Activated CD8-positive, alpha-beta memory T cell treated with anti-CD3 and anti-CD28 coated beads for 36 hours (primary cell): Measurements from ENCODE around the gene STX5. TPM values are rescaled to one million over a fixed set of nuclear protein-coding genes. Genes with fewer than 3 reads are reported as not detected.
"Not testable (repeated sequence)": the region's sequence is repeated elsewhere in the genome, so short reads cannot be mapped to it uniquely, and the experiment has no call there.

Source experiments
- CTCF ChIA-PET: fragments of 350-600 bp; sonication (Branson Sonifier 250); formaldehyde crosslinking; loops from one replicate; lab custom pipeline; 2021; ENCODE audit warnings: antibody characterized with exemption; lab: Charles Lee
- POLR2A ChIA-PET: fragments of 350-600 bp; sonication (Branson Sonifier 250); formaldehyde crosslinking; loops from one replicate; lab custom pipeline; 2021; ENCODE audit warnings: antibody characterized with exemption; lab: Charles Lee
- total RNA-seq, 2 experiments: library from RNA; stranded (reverse); gene quantifications; one replicate each; pipeline ENCODE4 v1.2.3, GENCODE V29; 2021

Gene STX5, protein sequence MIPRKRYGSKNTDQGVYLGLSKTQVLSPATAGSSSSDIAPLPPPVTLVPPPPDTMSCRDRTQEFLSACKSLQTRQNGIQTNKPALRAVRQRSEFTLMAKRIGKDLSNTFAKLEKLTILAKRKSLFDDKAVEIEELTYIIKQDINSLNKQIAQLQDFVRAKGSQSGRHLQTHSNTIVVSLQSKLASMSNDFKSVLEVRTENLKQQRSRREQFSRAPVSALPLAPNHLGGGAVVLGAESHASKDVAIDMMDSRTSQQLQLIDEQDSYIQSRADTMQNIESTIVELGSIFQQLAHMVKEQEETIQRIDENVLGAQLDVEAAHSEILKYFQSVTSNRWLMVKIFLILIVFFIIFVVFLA
- 10 to 100 TPM; 24.9 to 27.0 TPM for total RNA-seq

DNA sequence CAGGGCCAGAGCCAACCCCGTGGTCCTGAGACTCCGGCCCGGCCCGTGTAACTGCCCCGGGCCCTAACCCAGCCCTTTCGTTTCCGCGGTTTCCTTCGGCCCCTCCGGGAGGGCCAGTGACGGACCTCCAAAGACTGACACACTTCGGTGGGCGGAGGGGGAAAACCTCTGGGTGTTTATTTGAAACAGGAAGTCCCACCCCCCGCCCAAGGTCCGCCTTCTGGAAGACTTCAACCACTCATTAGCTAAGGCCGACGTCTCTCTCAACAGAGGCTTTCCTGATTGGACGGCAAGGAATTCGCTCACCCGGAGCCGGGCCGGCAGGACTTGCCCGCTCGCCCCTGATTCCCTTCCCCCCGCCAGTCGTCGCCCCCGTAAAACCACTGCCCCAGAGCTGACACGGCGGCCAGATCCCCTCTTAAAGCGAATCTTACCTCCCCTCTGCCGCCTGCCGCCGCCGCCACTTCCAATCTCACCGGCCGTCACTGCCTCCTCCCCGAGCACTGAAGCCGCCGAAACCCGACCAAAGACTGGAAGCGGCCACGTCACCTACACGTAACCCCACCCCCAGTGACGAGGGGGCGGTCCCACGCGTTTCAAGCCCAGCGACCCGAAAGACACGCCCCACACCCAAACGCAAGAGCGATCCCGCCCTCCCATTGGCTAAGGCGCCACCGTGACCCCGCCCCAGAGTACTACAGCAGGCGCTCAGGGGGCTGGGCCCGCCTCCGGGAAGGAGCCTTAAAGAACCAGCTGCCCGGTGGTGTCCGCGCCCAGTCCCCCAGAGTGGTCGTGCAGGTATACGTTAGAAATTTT, at the start of gene STX5:
TSS of gene STX5 (minus strand) at position 532 of the 816 bp plus-strand sequence. CDS start 808 bp downstream, outside the sequence.
- POLR2A ChIA-PET: interaction anchor here (0.6 to 3.9 kb wide), 17 partner anchors 9 to 308 kb away, joined by 3 to 41 read pairs (median 8); partner anchors contain the start of genes HNRNPUL2, NXF1, POLR2G and SLC3A2
- CTCF ChIA-PET: interaction anchor here (0.6 to 1.1 kb wide), 4 partner anchors 11 to 173 kb away, joined by 3 to 6 read pairs (median 3); partner anchors contain the start of gene SLC3A2

DNA sequence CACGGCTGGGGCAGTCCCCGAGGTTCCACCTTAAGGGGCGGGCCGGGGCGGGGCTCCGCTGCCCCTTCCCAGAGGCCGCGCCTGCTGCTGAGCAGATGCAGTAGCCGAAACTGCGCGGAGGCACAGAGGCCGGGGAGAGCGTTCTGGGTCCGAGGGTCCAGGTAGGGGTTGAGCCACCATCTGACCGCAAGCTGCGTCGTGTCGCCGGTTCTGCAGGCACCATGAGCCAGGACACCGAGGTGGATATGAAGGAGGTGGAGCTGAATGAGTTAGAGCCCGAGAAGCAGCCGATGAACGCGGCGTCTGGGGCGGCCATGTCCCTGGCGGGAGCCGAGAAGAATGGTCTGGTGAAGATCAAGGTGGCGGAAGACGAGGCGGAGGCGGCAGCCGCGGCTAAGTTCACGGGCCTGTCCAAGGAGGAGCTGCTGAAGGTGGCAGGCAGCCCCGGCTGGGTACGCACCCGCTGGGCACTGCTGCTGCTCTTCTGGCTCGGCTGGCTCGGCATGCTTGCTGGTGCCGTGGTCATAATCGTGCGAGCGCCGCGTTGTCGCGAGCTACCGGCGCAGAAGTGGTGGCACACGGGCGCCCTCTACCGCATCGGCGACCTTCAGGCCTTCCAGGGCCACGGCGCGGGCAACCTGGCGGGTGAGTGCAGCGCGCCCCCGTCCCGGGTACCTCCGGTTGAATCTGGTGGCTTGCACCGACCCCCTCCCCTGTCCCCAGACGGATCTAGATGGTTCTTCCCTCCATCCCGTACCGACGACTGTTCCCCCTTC, 49.1 kb upstream of the STX5 start, which contains the start of gene SLC3A2:
TSS of gene SLC3A2 (plus strand) at position 94 of the 776 bp plus-strand sequence. CDS start at position 222, 128 bp downstream.
- CTCF ChIA-PET: interaction anchor here (0.6 to 2.9 kb wide), 14 partner anchors 12 to 143 kb away, joined by 3 to 25 read pairs (median 3); partner anchors contain the start of genes NXF1, STX5 and TAF6L
- POLR2A ChIA-PET: interaction anchor here (0.6 to 8.4 kb wide), 18 partner anchors 9 to 307 kb away, joined by 3 to 170 read pairs (median 6); partner anchors contain the start of genes C11orf98, CSKMT, EEF1G and LBHD1

DNA sequence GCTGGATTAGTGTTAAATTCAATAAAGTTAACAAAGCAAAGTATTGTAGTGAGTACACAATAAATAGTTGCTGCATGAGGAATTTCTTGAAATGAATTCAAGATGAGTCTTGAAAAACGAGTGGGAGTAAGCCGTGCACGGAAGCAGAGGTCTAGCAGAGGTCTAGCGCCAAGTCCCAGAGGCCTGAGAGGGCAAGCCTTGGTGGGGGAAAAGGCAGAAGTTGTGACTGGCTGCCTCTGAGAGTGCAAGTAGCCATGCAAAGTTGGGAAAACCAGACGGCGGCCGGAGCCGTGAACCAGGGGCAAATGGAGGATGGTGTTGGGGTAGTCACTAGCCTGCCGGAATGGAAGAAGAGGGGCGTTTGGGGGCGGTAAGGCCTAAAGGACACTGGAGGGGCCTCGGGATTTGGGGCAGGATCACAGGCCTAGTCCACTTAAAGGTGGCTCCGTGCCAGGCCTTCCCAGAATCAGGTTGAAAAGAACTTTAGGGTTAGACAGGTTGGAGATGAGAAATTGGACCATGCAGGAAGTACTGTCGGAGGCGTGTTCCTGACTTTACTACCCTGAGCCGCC, 48.5 kb upstream of the STX5 start:
- CTCF ChIA-PET: interaction anchor here (0.6 to 2.6 kb wide), 8 partner anchors 17 to 109 kb away, joined by 3 to 25 read pairs (median 4); partner anchors contain the start of genes NXF1, STX5 and TAF6L
- POLR2A ChIA-PET: interaction anchor here (0.6 to 8.4 kb wide), 9 partner anchors 15 to 177 kb away, joined by 3 to 170 read pairs (median 9); partner anchors contain the start of genes NXF1, STX5, TEX54 and WDR74

GRCh38 chr11:62879235-62879978, 47.6 kb upstream of the STX5 start:
- CTCF ChIA-PET: interaction anchor here (0.9 to 1.0 kb wide), 2 partner anchors 18 to 45 kb away, joined by 4 read pairs; no protein-coding TSS in a partner anchor
- POLR2A ChIA-PET: interaction anchor here (1.3 kb wide), 1 partner anchor 23 kb away, joined by 5 read pairs; no protein-coding TSS in a partner anchor

DNA sequence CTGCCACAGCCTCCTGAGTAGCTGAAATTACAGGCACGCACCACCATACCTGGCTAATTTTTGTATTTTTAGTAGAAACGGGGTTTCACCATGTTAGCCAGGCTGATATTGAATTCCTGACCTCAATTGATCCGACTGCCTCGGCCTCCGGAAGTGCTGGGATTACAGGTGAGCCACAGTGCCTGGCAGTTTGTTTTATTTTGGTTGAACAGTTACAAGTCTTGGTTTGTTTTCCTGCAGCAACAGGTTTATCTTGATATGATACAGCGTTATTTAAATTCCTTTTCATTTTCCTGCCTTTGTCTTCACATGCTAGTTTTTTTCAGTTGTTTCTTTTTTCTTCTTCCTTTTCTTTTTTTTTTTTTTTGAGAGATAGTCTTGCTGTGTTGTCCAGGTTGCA, 44.9 kb upstream of the STX5 start:
- ChIA-PET CTCF (no interaction called here), POLR2A (no interaction called here)

- ChIA-PET POLR2A (no interaction called here), CTCF (interaction anchor here (1.0 kb wide), 1 partner anchor 89 kb away, joined by 3 read pairs; no protein-coding TSS in a partner anchor)
These were observed 44.0 kb upstream of the STX5 start for GRCh38 chr11:62875698-62876478.

- POLR2A ChIA-PET: interaction anchor here (0.7 kb wide), 1 partner anchor 85 kb away, joined by 3 read pairs; no protein-coding TSS in a partner anchor
- CTCF ChIA-PET: interaction anchor here (1.0 kb wide), 1 partner anchor 88 kb away, joined by 3 read pairs; no protein-coding TSS in a partner anchor
These were observed 43.0 kb upstream of the STX5 start for GRCh38 chr11:62874851-62875250.

- POLR2A ChIA-PET: interaction anchor here (0.6 to 1.2 kb wide), 3 partner anchors 16 to 93 kb away, joined by 3 to 18 read pairs (median 5); partner anchors contain the start of gene SLC3A2
- CTCF ChIA-PET: interaction anchor here (0.6 to 1.3 kb wide), 5 partner anchors 9 to 1902 kb away, joined by 3 to 5 read pairs (median 3); partner anchors contain the start of gene TMEM179B
These were observed 33.8 kb upstream of the STX5 start for GRCh38 chr11:62865635-62866034.

- ChIA-PET CTCF (interaction anchor here (0.7 to 3.8 kb wide), 6 partner anchors 9 to 77 kb away, joined by 3 to 27 read pairs (median 3); partner anchors contain the start of genes SLC3A2 and TMEM179B), POLR2A (interaction anchor here (1.1 kb wide), 1 partner anchor 77 kb away, joined by 3 read pairs; no protein-coding TSS in a partner anchor)
These were observed 32.0 kb upstream of the STX5 start for GRCh38 chr11:62863687-62864335.

- CTCF ChIA-PET: interaction anchor here (0.6 to 3.8 kb wide), 10 partner anchors 11 to 239 kb away, joined by 3 to 27 read pairs (median 3); partner anchors contain the start of genes TMEM179B and ZBTB3
- POLR2A ChIA-PET: interaction anchor here (0.6 to 2.0 kb wide), 7 partner anchors 8 to 1710 kb away, joined by 3 to 8 read pairs (median 6); partner anchors contain the start of genes STX5 and TEX54
These were observed 29.8 kb upstream of the STX5 start for GRCh38 chr11:62861564-62862192.

- ChIA-PET CTCF (interaction anchor here (0.6 to 3.8 kb wide), 6 partner anchors 11 to 89 kb away, joined by 3 to 27 read pairs (median 4); partner anchors contain the start of gene TMEM179B), POLR2A (interaction anchor here (0.6 to 2.0 kb wide), 3 partner anchors 20 to 1709 kb away, joined by 4 to 7 read pairs (median 6); partner anchors contain the start of genes STX5 and TEX54)
These were observed 29.1 kb upstream of the STX5 start for GRCh38 chr11:62860835-62861563.

GRCh38 chr11:62859281-62859703, 27.4 kb upstream of the STX5 start:
- CTCF ChIA-PET: interaction anchor here (0.5 kb wide), 1 partner anchor 155 kb away, joined by 3 read pairs; no protein-coding TSS in a partner anchor
- POLR2A ChIA-PET: not testable (repeated sequence)

DNA sequence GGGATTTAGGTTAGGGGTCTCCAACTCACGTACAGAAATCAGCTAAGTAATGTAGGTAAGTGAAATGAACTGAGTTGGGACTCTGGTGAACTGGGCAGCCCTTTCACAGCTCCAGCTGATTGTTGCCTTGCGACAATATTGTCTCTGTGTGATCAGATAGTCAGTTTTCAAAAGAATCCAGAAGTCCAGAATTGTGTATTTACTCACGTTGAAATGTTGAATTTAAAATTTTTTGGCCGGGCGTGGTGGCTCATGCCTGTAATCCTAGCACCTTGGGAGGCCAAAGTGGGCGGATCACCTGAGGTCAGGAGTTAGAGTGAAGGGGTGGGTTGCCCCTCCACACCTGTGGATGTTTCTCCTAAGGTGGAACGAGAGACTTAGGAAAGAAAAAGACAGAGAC, 26.4 kb upstream of the STX5 start:
- ChIA-PET POLR2A (interaction anchor here (0.7 to 9.4 kb wide), 3 partner anchors 17 to 287 kb away, joined by 6 to 249 read pairs (median 170); partner anchors contain the start of genes SLC3A2 and WDR74), CTCF (interaction anchor here (0.7 to 5.5 kb wide), 3 partner anchors 10 to 71 kb away, joined by 7 to 46 read pairs (median 25); partner anchors contain the start of genes SLC3A2 and TMEM179B)
